Left lung (tissue), 10 donors: ENCODE data around the gene RPF1. TPM values are rescaled to one million over a fixed set of nuclear protein-coding genes. Genes with fewer than 3 reads are reported as not detected.
A peak's percentile ranks its signal among the peaks of the same experiment; 100 is the strongest.

ENCODE experiments used
- ATAC-seq: fragments of 200-7000 bp; cut with Tn5 transposase; one replicate; pipeline ENCODE4 v1.9.1; 2020; ENCODE audit warnings: moderate library complexity
- DNase-seq, 4 donors: peaks; one replicate each; pipeline ENCODE4 v3.0.0-alpha.2; 2013 to 2020
- H3K27ac ChIP-seq, 2 donors: fragments of 200-600 bp; sonication (generic) in 1 of 2; one replicate each; pipeline versions ENCODE4 v1.5.0 to v1.8.0; 2020 to 2021
- H3K27me3 ChIP-seq, 2 donors: fragments of 200-600 bp; sonication (generic) in 1 of 2; one replicate each; pipeline versions ENCODE4 v1.5.0 to v1.8.0; 2020 to 2021
- H3K36me3 ChIP-seq, 2 donors: fragments of 200-600 bp; sonication (generic) in 1 of 2; one replicate each; pipeline versions ENCODE4 v1.5.0 to v1.8.0; 2020 to 2021
- H3K4me1 ChIP-seq, 2 donors: fragments of 200-600 bp; one replicate each; pipeline ENCODE4 v1.8.0; 2021
- H3K4me3 ChIP-seq, 2 donors: fragments of 200-600 bp; sonication (generic) in 1 of 2; one replicate each; pipeline versions ENCODE4 v1.5.0 to v1.8.0; 2020 to 2021; ENCODE audit warnings: mild to moderate bottlenecking in 1 of 2
- H3K9me3 ChIP-seq, 2 donors: fragments of 200-600 bp; sonication (generic) in 1 of 2; one replicate each; pipeline versions ENCODE4 v1.5.0 to v1.8.0; 2020 to 2021
- intact Hi-C, 2 donors: fragments of 100-400 bp; cut with DNase I; formaldehyde crosslinking; loops; one replicate each; pipeline versions ENCODE4 v1.11.2 to v1.14.2; 2022
- polyA plus RNA-seq, 6 donors: library from polyadenylated mRNA; unstranded; fragments of 120-200 nt; gene quantifications; one replicate each; pipeline ENCODE4 v1.2.1, GENCODE V29; 2013; ENCODE audit not compliant: insufficient read length in 6 of 6
- total RNA-seq, 2 donors: library from RNA; stranded (reverse); fragmentation: NEBNext Ultra II Directional; extraction: Animal tissue kit (Norgen Biotek cat#: 25700); gene quantifications; one replicate each; pipeline ENCODE4 v1.2.1, GENCODE V29; 2021
- TF ChIP-seq, protein P1 (sequence below), 2 donors: fragments of 200-600 bp; sonication (generic) in 1 of 2; IDR thresholded peaks; one replicate each; pipeline versions ENCODE4 v1.5.0 to v1.8.0; 2021; ENCODE audit warnings: antibody characterized with exemption in 2 of 2
- donor health status: DM: no; HTN: yes; CAD: no.
- donor health status: DM: no; HTN: no; CAD: no.

RPF1 gene
- total and polyA plus RNA-seq, 8 donors: 20.6 to 41.1 (median 37.6) TPM

DNA sequence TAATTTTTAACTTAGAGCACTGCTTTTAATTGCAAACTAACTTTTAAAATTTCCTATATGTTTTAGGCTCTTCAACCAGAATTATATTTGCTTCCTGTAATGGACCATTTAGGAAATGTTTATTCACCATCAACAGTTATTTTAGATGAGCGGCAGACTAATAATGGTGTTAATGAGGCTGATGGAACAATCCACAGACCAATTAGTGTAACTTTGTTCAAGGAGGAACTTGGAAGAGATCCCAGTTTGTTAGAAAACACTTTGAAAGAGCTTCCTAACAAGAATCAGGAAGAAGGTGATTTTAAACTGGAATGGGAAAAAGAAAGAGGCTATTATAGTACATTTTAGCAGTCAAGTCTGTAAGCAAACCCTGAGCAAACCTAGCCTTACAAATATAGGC, 46.7 kb downstream of the RPF1 start:
- TF ChIP-seq, protein P1, sequence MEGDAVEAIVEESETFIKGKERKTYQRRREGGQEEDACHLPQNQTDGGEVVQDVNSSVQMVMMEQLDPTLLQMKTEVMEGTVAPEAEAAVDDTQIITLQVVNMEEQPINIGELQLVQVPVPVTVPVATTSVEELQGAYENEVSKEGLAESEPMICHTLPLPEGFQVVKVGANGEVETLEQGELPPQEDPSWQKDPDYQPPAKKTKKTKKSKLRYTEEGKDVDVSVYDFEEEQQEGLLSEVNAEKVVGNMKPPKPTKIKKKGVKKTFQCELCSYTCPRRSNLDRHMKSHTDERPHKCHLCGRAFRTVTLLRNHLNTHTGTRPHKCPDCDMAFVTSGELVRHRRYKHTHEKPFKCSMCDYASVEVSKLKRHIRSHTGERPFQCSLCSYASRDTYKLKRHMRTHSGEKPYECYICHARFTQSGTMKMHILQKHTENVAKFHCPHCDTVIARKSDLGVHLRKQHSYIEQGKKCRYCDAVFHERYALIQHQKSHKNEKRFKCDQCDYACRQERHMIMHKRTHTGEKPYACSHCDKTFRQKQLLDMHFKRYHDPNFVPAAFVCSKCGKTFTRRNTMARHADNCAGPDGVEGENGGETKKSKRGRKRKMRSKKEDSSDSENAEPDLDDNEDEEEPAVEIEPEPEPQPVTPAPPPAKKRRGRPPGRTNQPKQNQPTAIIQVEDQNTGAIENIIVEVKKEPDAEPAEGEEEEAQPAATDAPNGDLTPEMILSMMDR (IDR thresholded peaks at IDR 0.05): no peak
- no peaks in the 10 kb centered on the region for H3K27me3 ChIP-seq
- peaks cover 0 to 3% of the 10 kb centered on the region in 2 donors for H3K36me3 ChIP-seq
- no peaks in the 10 kb centered on the region for H3K4me1 ChIP-seq
- DNase-seq (no peak), ATAC-seq (no peak)
- H3K4me3 ChIP-seq: no peak overlapping the region
- no peak overlapping the region for H3K27ac ChIP-seq
- H3K9me3 ChIP-seq: no peaks in the 10 kb centered on the region
- intact Hi-C loops: no loop called here

DNA sequence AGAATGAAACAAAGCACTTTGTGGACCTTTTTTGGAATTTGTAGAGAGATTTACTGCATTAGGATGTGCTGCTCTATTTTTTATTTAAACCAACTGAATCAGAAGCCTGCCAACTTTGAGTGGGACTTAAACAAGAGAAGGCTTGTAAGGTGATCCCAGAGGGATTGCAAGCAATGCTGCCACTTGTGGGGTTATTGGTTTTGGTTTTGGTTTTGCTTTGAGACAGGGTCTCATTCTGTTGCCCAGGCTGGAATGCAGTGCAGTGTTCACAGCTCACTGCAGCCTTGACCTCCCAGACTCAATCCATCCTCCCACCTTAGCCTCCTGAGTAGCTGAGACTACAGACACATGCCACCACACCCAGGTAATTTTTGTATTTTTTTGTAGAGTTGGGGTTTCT, 59.5 kb downstream of the RPF1 start:
- Histone ChIP-seq H3K36me3 (peaks cover 0 to 36% of the 10 kb centered on the region in 2 donors), H3K4me1 (no peaks in the 10 kb centered on the region), H3K4me3 (no peak overlapping the region), H3K9me3 (no peaks in the 10 kb centered on the region), H3K27ac (no peak overlapping the region), H3K27me3 (no peaks in the 10 kb centered on the region)
- TF ChIP-seq, protein P1 (IDR thresholded peaks at IDR 0.05): no peak
- ATAC-seq: no peak
- intact Hi-C loops: no loop called here
- DNase-seq: no peak

DNA sequence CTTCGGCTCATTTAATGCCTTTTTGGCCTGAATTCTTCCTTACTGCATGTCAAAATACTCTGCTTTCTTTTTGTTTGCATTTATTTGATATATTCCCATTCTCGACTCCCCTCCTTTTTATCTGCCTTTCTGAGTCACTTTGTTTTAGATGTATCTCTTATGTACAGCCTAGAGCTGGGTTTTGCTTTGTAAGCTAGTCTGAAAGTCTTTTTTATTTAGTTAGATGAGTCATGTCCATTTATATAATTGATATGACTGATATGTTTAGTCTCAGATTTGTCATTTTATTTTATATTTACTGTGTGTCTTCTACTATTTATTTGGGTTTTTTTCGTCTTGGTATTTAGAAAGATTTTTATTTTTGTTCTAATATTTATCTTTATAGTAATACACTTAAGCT, 60.9 kb downstream of the RPF1 start:
- intact Hi-C loops: no loop called here
- Histone ChIP-seq H3K36me3 (peaks cover 0 to 36% of the 10 kb centered on the region in 2 donors), H3K27ac (no peak overlapping the region), H3K4me3 (no peak overlapping the region), H3K4me1 (no peaks in the 10 kb centered on the region), H3K27me3 (no peaks in the 10 kb centered on the region), H3K9me3 (no peaks in the 10 kb centered on the region)
- TF ChIP-seq, protein P1 (IDR thresholded peaks at IDR 0.05): no peak
- ATAC-seq: no peak
- no peak for DNase-seq

DNA sequence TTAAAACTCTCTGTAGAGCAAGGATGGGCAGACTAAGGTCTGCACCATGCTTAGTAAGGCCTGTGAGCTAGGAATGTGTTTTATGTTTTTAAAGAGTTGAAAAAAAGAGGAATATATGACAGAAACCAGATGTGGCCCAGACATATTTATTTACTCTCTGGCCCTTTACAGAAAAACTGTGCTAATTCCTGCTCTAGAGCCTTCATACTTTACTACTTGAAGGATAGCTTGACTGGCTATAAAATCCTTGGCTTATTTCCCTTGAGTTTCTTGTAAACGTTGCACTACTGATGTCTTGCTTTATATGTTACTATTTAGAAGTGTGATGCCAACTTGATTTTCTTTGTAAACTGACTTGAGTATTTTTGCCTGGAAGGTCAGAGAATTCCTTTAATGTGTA, 61.7 kb downstream of the RPF1 start:
- Histone ChIP-seq H3K27me3 (no peaks in the 10 kb centered on the region), H3K4me3 (no peak overlapping the region), H3K9me3 (no peaks in the 10 kb centered on the region), H3K4me1 (no peaks in the 10 kb centered on the region), H3K36me3 (peaks cover 0 to 36% of the 10 kb centered on the region in 2 donors), H3K27ac (no peak overlapping the region)
- ATAC-seq: no peak
- DNase-seq: no peak
- TF ChIP-seq, protein P1 (IDR thresholded peaks at IDR 0.05): no peak
- intact Hi-C loops: no loop called here

DNA sequence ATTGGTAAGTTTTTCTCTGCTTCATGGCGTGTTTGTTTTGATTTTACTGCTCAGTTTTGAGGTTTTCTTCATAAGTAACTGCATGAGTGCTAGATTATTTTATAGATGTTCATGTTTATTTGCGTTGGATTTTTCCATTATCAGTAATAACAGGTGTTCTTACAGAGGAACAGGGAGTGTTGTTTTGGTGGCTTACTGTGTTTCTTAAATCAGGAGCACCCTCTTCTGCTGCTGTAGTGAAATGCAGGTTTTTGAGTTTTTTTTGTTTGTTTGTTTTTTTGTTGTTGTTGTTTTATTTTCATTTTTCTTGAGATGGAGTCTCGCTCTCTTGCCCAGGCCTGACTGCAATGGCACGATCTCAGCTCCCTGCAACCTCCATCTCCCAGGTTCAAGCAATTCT, 62.6 kb downstream of the RPF1 start:
- intact Hi-C loops: no loop called here
- H3K9me3 ChIP-seq: no peaks in the 10 kb centered on the region
- peaks cover 0 to 30% of the 10 kb centered on the region in 2 donors for H3K36me3 ChIP-seq
- TF ChIP-seq, protein P1 (IDR thresholded peaks at IDR 0.05): peak in 1 of 2 donors; percentile 1
- H3K27ac ChIP-seq: no peak overlapping the region
- H3K4me3 ChIP-seq: no peak overlapping the region
- ATAC-seq: no peak
- DNase-seq: no peak
- no peaks in the 10 kb centered on the region for H3K4me1 ChIP-seq
- no peaks in the 10 kb centered on the region for H3K27me3 ChIP-seq

Other genes starting within 250 kb of the RPF1 start
- gene SAMD13, start 177.6 kb upstream of the RPF1 start, total RNA-seq: 1 to 10 TPM in 1 of 2 donors, under 1 TPM in 1; 0.84 to 1.1 TPM
- 1 to 10 TPM; 7.1 to 8.6 (median 8.4) TPM for gene SAMD13, start 177.6 kb upstream of the RPF1 start, polyA plus RNA-seq
- gene DNASE2B, start 80.8 kb upstream of the RPF1 start, total RNA-seq: 1 to 10 TPM; 1.8 to 2.7 TPM
- gene DNASE2B, start 80.8 kb upstream of the RPF1 start, polyA plus RNA-seq: under 1 TPM in 3 of 6 donors, not detected in 3; 0.11 to 0.35 (median 0.13) TPM
- gene SPATA1, start 27.1 kb downstream of the RPF1 start, total RNA-seq: 1 to 10 TPM; 1.3 to 1.9 TPM
- gene SPATA1, start 27.1 kb downstream of the RPF1 start, polyA plus RNA-seq: 1 to 10 TPM; 2.3 to 4.0 (median 3.5) TPM
- 100 to 1,000 TPM; 124 to 147 TPM for gene GNG5, start 27.3 kb downstream of the RPF1 start, total RNA-seq
- 100 to 1,000 TPM; 127 to 145 (median 141) TPM for gene GNG5, start 27.3 kb downstream of the RPF1 start, polyA plus RNA-seq
- gene CTBS, start 95.2 kb downstream of the RPF1 start, total RNA-seq: 10 to 100 TPM; 22.1 to 25.7 TPM
- gene CTBS, start 95.2 kb downstream of the RPF1 start, polyA plus RNA-seq: 10 to 100 TPM; 11.9 to 14.5 (median 13.3) TPM
- gene SSX2IP, start 211.2 kb downstream of the RPF1 start, total RNA-seq: 10 to 100 TPM; 10.1 to 11.7 TPM
- 10 to 100 TPM; 14.8 to 20.2 (median 18.2) TPM for gene SSX2IP, start 211.2 kb downstream of the RPF1 start, polyA plus RNA-seq